ENCODE measurements around the gene SOHLH1.

GRCh38 chr9:135647884-135648283, 51.4 kb downstream of the SOHLH1 start:
- TF ChIP-seq CTCF (IDR thresholded peaks at IDR 0.05; ENCODE audit: low read depth, low read length, poor library complexity, severe bottlenecking), result no peak
- TF ChIP-seq EZH2phosphoT487 (IDR thresholded peaks at IDR 0.05; ENCODE audit: borderline replicate concordance, low read length), result no peak

Measured in DOHH2 (cell line).